ENCODE results near the gene ADAMTS9. TPM values are rescaled to one million over a fixed set of nuclear protein-coding genes. Genes with fewer than 3 reads are reported as not detected.
"Not testable (repeated sequence)": the region's sequence is repeated elsewhere in the genome, so short reads cannot be mapped to it uniquely, and the experiment has no call there.

ADAMTS9 gene
- polyA plus RNA-seq, 5 donors: 43.7 to 66.8 (median 58.7) TPM

- DNase-seq: no peak
These were observed 140.9 kb downstream of the ADAMTS9 start for GRCh38 chr3:64546856-64547255.

DNA sequence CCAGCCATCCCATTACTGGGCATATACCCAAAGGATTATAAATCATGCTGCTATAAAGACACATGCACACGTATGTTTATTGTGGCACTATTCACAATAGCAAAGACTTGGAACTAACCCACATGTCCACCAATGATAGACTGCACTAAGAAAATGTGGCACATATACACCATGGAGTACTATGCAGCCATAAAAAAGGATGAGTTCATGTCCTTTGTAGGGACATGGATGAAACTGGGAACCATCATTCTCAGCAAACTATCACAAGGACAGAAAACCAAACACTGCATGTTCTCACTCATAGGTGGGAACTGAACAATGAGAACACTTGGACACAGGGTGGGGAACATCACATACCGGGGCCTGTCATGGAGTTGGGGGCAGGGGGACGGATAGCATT lies 142.6 kb downstream of the ADAMTS9 start:
- DNase-seq: not testable (repeated sequence)

DNA sequence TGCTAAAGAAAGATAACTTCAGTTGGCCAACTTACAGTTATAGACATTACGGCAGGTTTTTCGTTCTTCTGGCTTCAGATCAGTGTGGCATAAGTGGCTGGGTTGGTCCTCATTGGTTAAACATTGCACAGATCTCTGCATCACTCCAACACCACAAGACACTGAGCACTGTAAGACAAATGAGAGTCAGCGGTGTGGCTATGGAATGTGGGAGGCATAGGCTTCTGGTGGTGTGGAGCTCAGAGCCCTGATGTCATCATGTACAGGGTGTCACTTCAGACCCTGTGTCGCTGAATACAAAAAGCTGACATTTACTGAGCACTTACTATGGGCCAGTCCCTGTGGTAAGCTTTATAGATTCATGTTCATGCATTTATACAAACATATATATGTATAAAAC lies 146.0 kb downstream of the ADAMTS9 start:
- no peak for DNase-seq

GRCh38 chr3:64539451-64540196 lies 148.2 kb downstream of the ADAMTS9 start:
- DNase-seq: peak; percentile 73 to 79

GRCh38 chr3:64536166-64536565 lies 151.6 kb downstream of the ADAMTS9 start:
- no peak for DNase-seq

GRCh38 chr3:64533617-64534317 lies 154.0 kb downstream of the ADAMTS9 start:
- peak; percentile 83 to 86 for DNase-seq

DNA sequence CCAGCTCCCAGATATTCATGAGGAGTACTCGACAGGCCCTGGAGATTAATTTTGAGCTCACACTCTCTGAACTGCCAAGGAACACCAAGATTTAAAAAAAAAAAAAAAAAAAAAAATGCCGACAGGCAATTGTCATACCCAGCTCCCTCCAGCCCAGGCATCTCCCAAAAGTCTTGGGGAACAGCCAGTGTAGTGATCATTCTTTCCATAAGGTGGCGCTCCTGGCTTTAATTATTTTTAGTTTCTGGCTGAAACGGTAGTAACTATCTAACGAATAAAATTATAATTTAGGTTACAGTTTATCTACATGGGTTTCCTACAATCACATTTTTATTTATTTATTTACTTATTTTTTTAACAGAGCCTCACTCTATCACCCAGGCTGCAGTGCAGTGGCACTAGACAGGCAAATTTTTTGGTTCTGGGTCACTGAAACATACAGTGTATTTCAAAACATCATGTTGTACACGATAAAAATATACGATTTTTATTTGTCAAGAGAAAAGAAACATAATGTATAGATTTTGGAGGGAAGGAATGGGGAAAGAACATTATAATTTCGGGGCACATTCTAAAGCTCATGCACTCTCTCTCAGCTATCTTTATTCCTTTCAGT lies 157.3 kb downstream of the ADAMTS9 start:
- peak; percentile 65 to 71 for DNase-seq

DNA sequence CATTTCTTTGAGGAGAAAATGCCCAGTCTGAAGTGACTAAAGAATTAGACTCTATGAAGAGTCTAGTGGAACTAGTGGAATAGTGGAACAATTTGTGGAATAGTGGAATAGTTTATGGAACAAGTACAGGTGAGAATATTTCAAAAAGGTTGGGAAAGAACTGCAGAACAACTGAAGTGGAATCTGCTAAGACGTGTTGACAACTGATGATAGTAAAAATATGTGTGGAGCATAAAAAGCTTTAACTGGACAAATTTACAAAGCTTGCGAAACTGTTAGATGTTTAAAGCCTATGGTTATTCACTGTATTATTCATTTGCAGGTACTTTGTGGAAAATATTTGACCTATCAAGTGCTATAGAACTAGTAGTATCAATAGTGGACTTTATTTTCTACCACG lies 164.5 kb downstream of the ADAMTS9 start:
- DNase-seq: no peak

- no peak for DNase-seq
These were observed 167.5 kb downstream of the ADAMTS9 start for GRCh38 chr3:64520334-64520733.

- DNase-seq: no peak
These were observed 168.8 kb downstream of the ADAMTS9 start for GRCh38 chr3:64518950-64519349.

DNA sequence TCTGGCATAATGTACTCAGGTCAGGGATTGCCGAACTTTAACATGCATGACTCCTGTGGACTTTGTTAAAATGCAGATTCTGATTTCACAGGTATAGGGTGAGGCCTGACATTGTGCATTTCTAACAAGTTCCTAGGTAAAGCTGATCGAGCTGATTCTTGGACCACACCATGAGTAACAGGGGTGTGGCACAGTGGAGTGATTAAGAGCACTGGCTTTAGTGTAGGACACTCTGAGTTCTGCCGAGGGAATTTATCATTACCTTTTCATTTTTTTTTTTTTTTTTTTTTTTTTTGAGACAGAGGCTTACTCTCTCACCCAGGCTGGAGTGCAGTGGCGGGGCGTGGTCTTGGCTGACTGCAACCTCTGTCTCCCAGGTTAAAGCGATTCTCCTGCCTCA lies 169.3 kb downstream of the ADAMTS9 start:
- no peak for DNase-seq

GRCh38 chr3:64514889-64515288 lies 172.9 kb downstream of the ADAMTS9 start:
- DNase-seq: no peak

GRCh38 chr3:64509206-64509605 lies 178.6 kb downstream of the ADAMTS9 start:
- DNase-seq: no peak

DNA sequence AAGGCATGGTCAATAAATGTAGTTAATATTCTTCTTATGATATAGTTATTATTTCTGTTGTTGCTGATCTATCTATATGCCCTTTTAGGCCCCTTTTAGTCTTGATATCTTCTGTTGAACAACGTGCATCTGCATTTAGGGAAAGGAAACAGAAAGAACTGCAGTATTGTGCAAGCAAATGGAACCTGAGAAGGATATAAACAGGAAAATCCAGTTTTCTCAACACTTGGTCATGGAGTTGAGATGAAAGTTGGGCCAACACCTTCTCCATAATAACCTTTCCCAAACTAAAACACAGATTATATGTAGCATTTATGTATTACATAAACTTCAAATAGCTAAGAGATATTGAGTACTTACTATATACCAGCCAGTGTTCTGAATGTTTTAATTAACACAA lies 179.7 kb downstream of the ADAMTS9 start:
- DNase-seq: no peak

DNA sequence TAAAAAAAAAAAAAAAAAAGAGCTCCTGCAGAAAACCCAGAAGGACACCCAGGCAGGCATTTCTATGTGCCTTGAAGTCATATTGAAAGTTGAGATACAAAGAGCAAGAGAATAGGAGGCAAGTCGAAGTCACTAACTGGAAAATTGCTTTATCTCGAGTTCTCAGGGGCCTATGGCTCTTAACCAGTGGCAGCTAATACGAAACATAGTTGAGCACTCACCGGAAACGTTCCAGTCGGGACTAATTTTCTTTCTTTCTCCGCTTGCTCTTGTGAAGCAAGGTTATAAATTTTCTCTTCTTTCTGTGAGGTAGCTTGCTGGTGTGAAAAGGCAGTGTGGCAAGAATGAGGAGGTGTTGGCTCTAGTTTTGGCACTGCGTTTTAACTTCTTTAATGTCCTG lies 181.5 kb downstream of the ADAMTS9 start:
- DNase-seq: no peak

GRCh38 chr3:64505419-64505818 lies 182.4 kb downstream of the ADAMTS9 start:
- no peak for DNase-seq

- DNase-seq: no peak
These were observed 185.5 kb downstream of the ADAMTS9 start for GRCh38 chr3:64502284-64502683.

DNA sequence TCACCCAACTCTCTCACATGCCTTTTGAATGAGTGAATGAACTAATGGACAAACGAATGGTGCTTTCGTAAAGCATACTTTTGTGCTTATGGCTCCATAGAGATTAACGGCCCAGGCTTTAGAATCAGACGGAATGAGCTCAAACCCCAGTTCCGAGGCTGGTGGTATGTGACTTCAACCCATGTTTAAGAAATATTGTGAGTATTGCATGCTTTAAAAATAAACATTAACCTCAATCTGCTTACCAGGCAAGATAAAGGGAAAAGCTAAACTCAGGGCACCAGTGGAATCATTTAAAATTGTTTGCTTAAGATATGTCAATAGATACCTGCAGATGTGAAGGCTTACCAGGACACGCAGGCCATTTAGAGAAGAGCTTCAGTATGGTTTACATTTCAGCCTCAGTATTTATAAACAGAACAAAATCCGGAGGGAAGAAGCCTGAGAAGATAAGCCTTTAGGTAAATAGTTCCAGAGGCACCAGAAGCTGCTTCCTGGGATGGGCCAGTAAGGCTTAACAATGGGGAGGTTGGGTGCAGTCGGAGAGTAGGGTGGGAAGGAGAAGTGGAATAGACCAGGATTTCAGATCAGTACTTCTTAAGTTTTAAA lies 186.4 kb downstream of the ADAMTS9 start:
- DNase-seq: no peak

DNA sequence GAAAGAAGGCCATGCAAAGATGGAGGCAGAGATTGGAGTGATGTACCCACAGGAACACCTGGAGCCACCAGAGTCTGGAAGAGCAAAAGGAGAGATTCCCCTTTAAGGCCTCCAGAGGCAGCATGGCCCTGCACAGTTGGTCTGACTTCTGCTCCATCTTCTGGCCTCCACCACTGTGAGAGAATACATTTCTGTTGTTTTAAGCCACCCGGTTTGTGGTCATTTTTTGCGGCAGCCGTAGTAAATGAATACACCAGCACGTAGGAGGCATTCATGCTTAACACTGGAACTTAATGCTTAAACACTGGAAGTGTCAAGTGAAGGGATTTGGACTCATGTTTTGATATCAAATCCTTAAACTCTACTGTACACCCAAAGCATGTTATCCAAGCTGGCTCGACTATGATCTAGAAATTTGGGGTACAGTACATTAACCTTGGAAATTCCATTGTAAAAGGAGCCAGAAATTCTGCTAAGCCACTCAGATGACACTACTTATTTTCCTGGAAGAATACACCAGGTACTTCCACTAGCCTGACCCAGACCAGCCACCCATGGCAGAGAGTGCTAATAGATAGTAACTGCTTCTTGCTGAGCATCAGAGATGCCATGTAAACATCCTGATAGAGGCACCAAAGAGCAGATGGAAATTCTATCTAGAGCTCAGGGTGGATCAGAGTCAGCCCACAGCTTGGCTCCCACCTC lies 190.9 kb downstream of the ADAMTS9 start:
- no peak for DNase-seq

DNA sequence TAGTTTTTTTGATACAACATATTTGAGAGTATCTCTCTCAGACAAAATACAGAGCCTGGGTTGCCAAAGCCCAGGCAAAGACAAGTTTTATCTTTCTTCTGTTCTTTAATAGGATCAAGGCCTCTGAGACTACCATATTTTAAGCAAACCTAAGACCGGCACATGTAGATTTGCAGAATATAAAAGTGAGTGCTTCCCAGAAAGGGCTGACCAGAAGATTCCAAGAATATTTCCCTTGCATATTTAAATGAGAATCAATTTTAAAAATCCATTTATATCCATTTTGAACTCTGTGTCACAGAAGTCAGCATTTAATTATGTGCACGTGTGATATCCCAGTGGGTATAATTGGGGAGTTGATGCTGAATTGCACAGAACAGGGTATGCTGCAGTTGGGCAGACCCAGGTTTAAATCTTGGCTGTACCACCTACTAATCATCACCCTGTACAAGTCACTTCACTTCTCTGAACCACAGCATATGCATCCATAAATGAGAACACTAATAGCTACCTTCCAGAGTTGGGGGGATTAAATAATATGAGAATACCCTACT lies 191.9 kb downstream of the ADAMTS9 start:
- DNase-seq: no peak

- DNase-seq: no peak
These were observed 192.5 kb downstream of the ADAMTS9 start for GRCh38 chr3:64495121-64495780.
